Caco-2 (cell line): Measurements from ENCODE around the gene ACOX3. TPM values are rescaled to one million over a fixed set of nuclear protein-coding genes. Genes with fewer than 3 reads are reported as not detected.

Experiments used
- BruUV-seq: library from RNA; stranded (reverse); fragments of 400-500 nt; replicated peaks from 2 replicates; lab custom pipeline; 2021; lab: Mats Ljungman, UMichigan
- CTCF ChIA-PET: fragments of 300-600 bp; sonication (Branson Sonifier 250); formaldehyde crosslinking; loops from one replicate; lab custom pipeline; 2022; ENCODE audit warnings: antibody characterized with exemption; lab: Charles Lee
- POLR2A ChIA-PET: fragments of 300-600 bp; sonication (Branson Sonifier 250); formaldehyde crosslinking; loops from one replicate; lab custom pipeline; 2022; ENCODE audit warnings: antibody characterized with exemption; lab: Charles Lee
- DNase-seq, 2 experiments: peaks; one replicate each; pipeline versions ENCODE4 v3.0.0 to v3.0.0-alpha.2; 2020 to 2022
- H3K27me3 ChIP-seq: replicated peaks from 2 replicates; pipeline ENCODE4 v1.6.0; 2011; ENCODE audit warnings: low read length; ENCODE audit not compliant: control insufficient read depth, insufficient read depth
- H3K36me3 ChIP-seq: 2 replicates; pipeline ENCODE4 v1.5.1; 2011; ENCODE audit warnings: low read length; ENCODE audit not compliant: control insufficient read depth, insufficient read depth
- H3K4me1 ChIP-seq: fragments of 250-450 bp; sonication (Bioruptor Pico); 2 replicates; pipeline ENCODE4 v1.5.1; 2020; ENCODE audit warnings: mild to moderate bottlenecking
- H3K4me3 ChIP-seq: 2 replicates; pipeline ENCODE4 v1.5.1; 2011; ENCODE audit warnings: low read depth, mild to moderate bottlenecking, control low read depth, low read length
- H3K9me3 ChIP-seq: fragments of 250-450 bp; sonication (Bioruptor Pico); 2 replicates; pipeline ENCODE4 v1.5.1; 2020; ENCODE audit warnings: mild to moderate bottlenecking, moderate library complexity
- H3K27ac Mint-ChIP-seq: one replicate; pipeline ENCODE4 v1.8.0; 2022; ENCODE audit warnings: mixed read lengths; ENCODE audit not compliant: unreplicated experiment
- H3K27me3 Mint-ChIP-seq: one replicate; pipeline ENCODE4 v1.8.0; 2022; ENCODE audit warnings: mixed read lengths; ENCODE audit not compliant: insufficient read depth, unreplicated experiment
- H3K36me3 Mint-ChIP-seq: one replicate; pipeline ENCODE4 v1.8.0; 2022; ENCODE audit warnings: mild to moderate bottlenecking, mixed read lengths; ENCODE audit not compliant: insufficient read depth, unreplicated experiment
- H3K4me1 Mint-ChIP-seq: one replicate; pipeline ENCODE4 v1.8.0; 2022; ENCODE audit warnings: low read depth, mixed read lengths; ENCODE audit not compliant: unreplicated experiment
- H3K4me3 Mint-ChIP-seq: one replicate; pipeline ENCODE4 v1.8.0; 2022; ENCODE audit warnings: mild to moderate bottlenecking, moderate library complexity, mixed read lengths; ENCODE audit not compliant: unreplicated experiment
- H3K9me3 Mint-ChIP-seq: one replicate; pipeline ENCODE4 v1.8.0; 2022; ENCODE audit warnings: mixed read lengths; ENCODE audit not compliant: unreplicated experiment
- intact Hi-C: fragments of 100-400 bp; cut with micrococcal nuclease; formaldehyde crosslinking; loops from one replicate; pipeline ENCODE4 v1.10.0; 2022; ENCODE audit not compliant: unreplicated experiment
- total RNA-seq: library from RNA; stranded (reverse); gene quantifications from 2 replicates; pipeline ENCODE4 v1.2.3, GENCODE V29; 2022
- TF ChIP-seq, protein P1 (sequence below), 2 experiments: fragments of 200-600 bp in 1 of 2; IDR thresholded peaks; 1 replicate in 1 of 2; 2 replicates in 1 of 2; pipeline versions ENCODE4 v1.5.1 to v1.8.0; 2011 to 2022; ENCODE audit warnings: antibody characterized with exemption in 1 of 2, control low read depth in 1 of 2, inconsistent platforms in 1 of 2, low read depth in 1 of 2, low read length in 1 of 2, mild to moderate bottlenecking in 1 of 2, moderate library complexity in 1 of 2; ENCODE audit not compliant: insufficient read depth in 1 of 2, severe bottlenecking in 1 of 2, unreplicated experiment in 1 of 2

Gene ACOX3
- total RNA-seq, 1 experiment from 2014 or later: 11.5 TPM

DNA sequence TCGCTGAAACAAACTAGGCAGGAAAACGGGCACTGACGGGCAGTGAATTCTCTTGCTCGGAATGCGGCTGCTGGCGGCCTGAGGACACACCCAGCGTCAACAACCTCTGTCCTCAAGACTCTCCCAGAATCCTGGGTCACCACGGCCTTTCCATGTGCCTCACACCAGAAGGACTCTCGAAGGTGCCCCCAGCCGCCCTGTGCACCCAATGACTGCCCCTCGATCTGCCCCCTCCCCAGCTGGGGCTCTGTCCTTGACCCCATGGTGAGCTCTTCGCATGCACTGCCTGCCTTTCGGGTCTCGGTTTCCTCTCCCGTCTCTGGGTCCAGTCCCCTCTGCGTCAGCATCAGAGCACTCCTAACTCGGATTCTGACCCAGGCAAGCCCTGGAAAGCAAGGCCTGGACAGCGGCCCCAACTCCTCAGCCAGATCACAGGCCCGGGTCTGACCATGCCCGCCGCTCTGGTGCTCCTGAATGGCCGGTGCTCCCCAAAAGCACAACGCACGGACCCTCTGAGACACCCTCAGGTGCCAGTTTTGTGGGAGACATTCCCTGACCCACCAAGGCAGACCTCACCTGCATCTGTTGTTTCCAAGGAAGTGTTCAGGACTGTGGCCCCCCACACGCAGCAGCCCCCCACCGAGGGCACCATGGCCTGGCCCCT is 56.0 kb downstream of the ACOX3 start:
- POLR2A ChIA-PET: no interaction called here

DNA sequence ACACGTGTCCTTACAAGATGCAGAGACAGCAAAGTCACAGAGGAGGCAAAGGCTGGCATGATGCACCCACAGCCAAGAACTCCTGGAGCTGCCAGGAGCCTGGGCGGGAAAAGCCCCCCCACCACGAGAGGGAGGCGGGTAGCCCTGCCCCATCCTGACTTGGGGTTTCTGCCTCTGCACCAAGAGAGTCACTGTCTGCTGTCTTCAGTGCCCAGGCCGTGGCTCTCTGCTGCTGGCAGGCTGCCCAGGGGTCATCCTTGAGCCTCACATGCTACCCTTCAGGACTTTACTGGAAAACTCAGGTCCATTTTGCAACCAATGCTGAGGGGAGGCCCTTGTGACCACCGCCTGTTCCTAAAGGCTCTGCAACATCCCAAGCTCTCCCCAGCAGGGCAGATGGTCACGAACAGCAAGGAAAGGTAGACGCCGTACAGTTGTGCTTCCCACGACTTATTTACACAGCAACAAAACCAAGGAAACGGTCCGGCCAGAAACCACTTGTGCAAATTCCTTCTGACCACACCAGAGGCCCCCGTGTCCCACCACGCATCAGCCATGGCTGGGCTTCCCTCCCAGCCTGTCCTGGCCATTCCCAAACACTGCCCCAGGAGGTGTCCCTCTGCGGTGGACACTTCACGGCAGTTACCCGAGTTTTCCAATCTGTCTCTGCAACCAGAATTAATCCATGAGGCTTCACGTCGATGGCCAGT is 56.9 kb downstream of the ACOX3 start:
- CTCF ChIA-PET: no interaction called here
- Histone ChIP-seq H3K9me3 (no peaks in the 10 kb centered on the region), H3K27me3 (no peaks in the 10 kb centered on the region), H3K4me3 (no peak overlapping the region), H3K36me3 (no peaks in the 10 kb centered on the region), H3K4me1 (peaks cover 7% of the 10 kb centered on the region)
- H3K9me3 Mint-ChIP-seq: no peaks in the 10 kb centered on the region
- peaks cover 12% of the 10 kb centered on the region for H3K4me1 Mint-ChIP-seq
- H3K27ac Mint-ChIP-seq: no peak overlapping the region
- no peak overlapping the region for H3K4me3 Mint-ChIP-seq
- BruUV-seq: no TSS peak
- no peak for DNase-seq
- POLR2A ChIA-PET: no interaction called here
- TF ChIP-seq, protein P1, sequence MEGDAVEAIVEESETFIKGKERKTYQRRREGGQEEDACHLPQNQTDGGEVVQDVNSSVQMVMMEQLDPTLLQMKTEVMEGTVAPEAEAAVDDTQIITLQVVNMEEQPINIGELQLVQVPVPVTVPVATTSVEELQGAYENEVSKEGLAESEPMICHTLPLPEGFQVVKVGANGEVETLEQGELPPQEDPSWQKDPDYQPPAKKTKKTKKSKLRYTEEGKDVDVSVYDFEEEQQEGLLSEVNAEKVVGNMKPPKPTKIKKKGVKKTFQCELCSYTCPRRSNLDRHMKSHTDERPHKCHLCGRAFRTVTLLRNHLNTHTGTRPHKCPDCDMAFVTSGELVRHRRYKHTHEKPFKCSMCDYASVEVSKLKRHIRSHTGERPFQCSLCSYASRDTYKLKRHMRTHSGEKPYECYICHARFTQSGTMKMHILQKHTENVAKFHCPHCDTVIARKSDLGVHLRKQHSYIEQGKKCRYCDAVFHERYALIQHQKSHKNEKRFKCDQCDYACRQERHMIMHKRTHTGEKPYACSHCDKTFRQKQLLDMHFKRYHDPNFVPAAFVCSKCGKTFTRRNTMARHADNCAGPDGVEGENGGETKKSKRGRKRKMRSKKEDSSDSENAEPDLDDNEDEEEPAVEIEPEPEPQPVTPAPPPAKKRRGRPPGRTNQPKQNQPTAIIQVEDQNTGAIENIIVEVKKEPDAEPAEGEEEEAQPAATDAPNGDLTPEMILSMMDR (IDR thresholded peaks at IDR 0.05; ENCODE audit: insufficient read depth in 1 of 2, low read depth in 1 of 2, low read length in 1 of 2, severe bottlenecking in 1 of 2, unreplicated experiment in 1 of 2): no peak
- H3K36me3 Mint-ChIP-seq: no peaks in the 10 kb centered on the region
- intact Hi-C loops: no loop called here
- H3K27me3 Mint-ChIP-seq: no peaks in the 10 kb centered on the region

More for the DNA sequence above, 56.0 kb downstream of the ACOX3 start:
- H3K9me3 ChIP-seq: no peaks in the 10 kb centered on the region
- H3K4me1 Mint-ChIP-seq: peaks cover 12% of the 10 kb centered on the region
- BruUV-seq: no TSS peak
- H3K27me3 ChIP-seq: no peaks in the 10 kb centered on the region
- H3K27me3 Mint-ChIP-seq: no peaks in the 10 kb centered on the region
- H3K4me3 ChIP-seq: no peak overlapping the region
- no peaks in the 10 kb centered on the region for H3K9me3 Mint-ChIP-seq
- no peak overlapping the region for H3K27ac Mint-ChIP-seq
- DNase-seq: no peak
- no peaks in the 10 kb centered on the region for H3K36me3 Mint-ChIP-seq
- intact Hi-C loops: no loop called here
- CTCF ChIA-PET: no interaction called here
- no peak overlapping the region for H3K4me3 Mint-ChIP-seq
- no peaks in the 10 kb centered on the region for H3K36me3 ChIP-seq
- H3K4me1 ChIP-seq: peaks cover 7% of the 10 kb centered on the region
- TF ChIP-seq, protein P1 (IDR thresholded peaks at IDR 0.05; ENCODE audit: insufficient read depth in 1 of 2, low read depth in 1 of 2, low read length in 1 of 2, severe bottlenecking in 1 of 2, unreplicated experiment in 1 of 2): no peak

DNA sequence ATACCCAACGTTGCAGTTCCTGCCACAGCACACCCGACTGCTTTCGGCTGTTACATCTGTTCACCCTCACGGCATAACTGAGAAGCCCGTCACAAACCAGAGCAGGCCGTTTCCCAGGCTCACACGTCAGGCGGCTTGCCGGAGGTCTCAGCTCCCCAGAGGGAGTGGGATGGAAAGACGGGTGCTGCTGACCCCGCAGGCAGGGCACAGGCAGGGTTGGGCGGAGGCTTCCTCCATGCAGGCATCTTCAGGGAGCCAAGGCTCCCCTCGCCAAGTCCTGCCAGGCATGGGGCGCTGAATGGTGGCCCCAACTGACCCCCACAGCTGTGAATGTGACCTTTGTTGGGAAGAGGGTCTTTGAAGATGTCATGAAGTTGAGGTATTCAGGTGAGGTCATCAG is 57.5 kb downstream of the ACOX3 start:
- BruUV-seq: no TSS peak
- intact Hi-C loops: no loop called here
- H3K4me1 ChIP-seq: peaks cover 4% of the 10 kb centered on the region
- DNase-seq: no peak
- ChIA-PET POLR2A (no interaction called here), CTCF (no interaction called here)
- Mint-ChIP-seq H3K9me3 (no peaks in the 10 kb centered on the region), H3K27ac (no peak overlapping the region), H3K4me3 (no peak overlapping the region), H3K36me3 (no peaks in the 10 kb centered on the region), H3K4me1 (peaks cover 9% of the 10 kb centered on the region), H3K27me3 (no peaks in the 10 kb centered on the region)
- no peak overlapping the region for H3K4me3 ChIP-seq
- TF ChIP-seq, protein P1 (IDR thresholded peaks at IDR 0.05; ENCODE audit: insufficient read depth in 1 of 2, low read depth in 1 of 2, low read length in 1 of 2, severe bottlenecking in 1 of 2, unreplicated experiment in 1 of 2): no peak
- no peaks in the 10 kb centered on the region for H3K9me3 ChIP-seq
- H3K27me3 ChIP-seq: no peaks in the 10 kb centered on the region
- H3K36me3 ChIP-seq: no peaks in the 10 kb centered on the region
